Measurements from ENCODE around the gene FOXK1. TPM values are rescaled to one million over a fixed set of nuclear protein-coding genes. Genes with fewer than 3 reads are reported as not detected.

FOXK1 gene
- total and polyA plus RNA-seq, 9 of the 15 experiments (the other 6 are each of a cell fraction or from before 2014, with no cell fraction given) = 0.32 to 45.5 (median 8.1) TPM

GRCh38 chr7:4663239-4664018, 18.7 kb upstream of the FOXK1 start:
- Histone ChIP-seq H3K27ac (ENCODE audit: extremely low read depth, low read depth, low read length) (no peak overlapping the region), H3K79me2 (ENCODE audit: control insufficient read depth, insufficient read depth, low read length) (no peaks in the 10 kb centered on the region), H3K4me2 (ENCODE audit: insufficient read depth, low read length) (no peak overlapping the region), H4K20me1 (replicated peaks; ENCODE audit: control insufficient read depth, insufficient read depth, low read length) (no peaks in the 10 kb centered on the region), H3K36me3 (ENCODE audit: control insufficient read depth, insufficient read depth, low read length) (no peaks in the 10 kb centered on the region), H3K27me3 (ENCODE audit: control insufficient read depth in 2 of 2, insufficient read depth in 2 of 2, low read length in 2 of 2) (no peaks in the 10 kb centered on the region), H3K9ac (ENCODE audit: insufficient read depth in 1 of 2, low read depth in 2 of 2, low read length in 2 of 2) (no peak overlapping the region), H3K4me3 (no peak overlapping the region), H2AFZ (ENCODE audit: low read depth, low read length) (no peak overlapping the region), H3K4me1 (replicated peaks in 1 of 2; ENCODE audit: control insufficient read depth in 2 of 2, insufficient read depth in 2 of 2, low read length in 2 of 2) (no peaks in the 10 kb centered on the region), H3K9me1 (ENCODE audit: control insufficient read depth, insufficient read depth, low read length) (no peaks in the 10 kb centered on the region), H3K9me3 (replicated peaks; ENCODE audit: control insufficient read depth, insufficient read depth, low read depth, low read length) (peaks cover 6% of the 10 kb centered on the region; the same call in 1 of the 2 replicates)
- ATAC-seq (no peak; the same call in 2 of the 3 replicates), FAIRE-seq (no peak), DNase-seq (ENCODE audit: extremely low read depth in 1 of 4, low spot score in 3 of 4) (peak in 1 of 4 experiments; percentile 18)
- intact Hi-C loops (cut with micrococcal nuclease) (no loop called here), in situ Hi-C loops (cut with MboI) (no loop called here)
- peak; percentile 95 for TF ChIP-seq L3MBTL2 (IDR thresholded peaks at IDR 0.05)
- TF ChIP-seq MEIS2 (IDR thresholded peaks at IDR 0.05; ENCODE audit: partially characterized antibody) = peak; percentile 3
- TF ChIP-seq MGA (IDR thresholded peaks at IDR 0.05) = peak; percentile 90
- TF ChIP-seq E2F6 (IDR thresholded peaks at IDR 0.05; ENCODE audit: borderline replicate concordance in 1 of 2, extremely low read depth in 1 of 2, insufficient read depth in 1 of 2, insufficient read length in 1 of 2, low read depth in 1 of 2, low read length in 1 of 2, poor library complexity in 1 of 2, severe bottlenecking in 1 of 2) = peak; percentile 19 to 23
- TF ChIP-seq ERF (CRISPR knock-in tag; IDR thresholded peaks at IDR 0.05) = no peak
- no peak for TF ChIP-seq ZNF274 (IDR thresholded peaks at IDR 0.05; ENCODE audit: borderline replicate concordance, low read depth, low read length)
- ChIA-PET CTCF (ENCODE audit: low intra/inter-chr PET ratio) (no interaction called here), POLR2A (interaction anchor here (0.8 kb wide), 1 partner anchor 20 kb away, joined by 3 read pairs; no protein-coding TSS in a partner anchor)
- BruUV-seq (replicated peaks) = no TSS peak
- WGBS (ENCODE audit: insufficient coverage, low coverage, missing lambda C conversion rate) = 44% methylated on average over 17 of the region's 17 CpGs

Measured in K562 (cell line).